Neural crest cell (in vitro differentiated cells): ENCODE results near the gene ZC4H2. TPM values are rescaled to one million over a fixed set of nuclear protein-coding genes. Genes with fewer than 3 reads are reported as not detected.

ENCODE experiments used
- DNase-seq: peaks from one replicate; pipeline ENCODE4 v3.0.0; 2021; ENCODE audit warnings: low read depth, mixed read lengths, low spot score
- H3K27ac Mint-ChIP-seq: one replicate; pipeline ENCODE4 v1.8.0; 2021; ENCODE audit warnings: mild to moderate bottlenecking, mixed read lengths; ENCODE audit not compliant: unreplicated experiment
- H3K27me3 Mint-ChIP-seq: 2 replicates; pipeline ENCODE4 v1.8.0; 2021; ENCODE audit warnings: low read depth, mild to moderate bottlenecking, mixed read lengths
- H3K36me3 Mint-ChIP-seq: 2 replicates; pipeline ENCODE4 v1.8.0; 2021; ENCODE audit warnings: low read depth, mild to moderate bottlenecking, mixed read lengths
- H3K4me1 Mint-ChIP-seq: 2 replicates; pipeline ENCODE4 v1.8.0; 2021; ENCODE audit warnings: mixed read lengths
- H3K4me3 Mint-ChIP-seq: one replicate; pipeline ENCODE4 v1.8.0; 2021; ENCODE audit warnings: mild to moderate bottlenecking, mixed read lengths
- H3K9me3 Mint-ChIP-seq: 2 replicates; pipeline ENCODE4 v1.8.0; 2021; ENCODE audit warnings: mixed read lengths
- CTCF ChIP-seq: fragments of 200-600 bp; sonication (generic); conservative IDR thresholded peaks from 2 replicates; pipeline ENCODE4 v1.5.0; 2021; ENCODE audit warnings: antibody characterized with exemption, mild to moderate bottlenecking
- total RNA-seq: library from RNA; stranded (reverse); gene quantifications from 2 replicates; pipeline ENCODE4 v1.2.1, GENCODE V29; 2021

Gene ZC4H2
- total RNA-seq, 1 donor from 2014 or later: 41.7 TPM

GRCh38 chrX:64994131-64994798 lies 18.0 kb upstream of the ZC4H2 start:
- H3K4me3 Mint-ChIP-seq: no peak overlapping the region
- no peak overlapping the region for H3K27ac Mint-ChIP-seq
- H3K36me3 Mint-ChIP-seq: peaks cover 7% of the 10 kb centered on the region
- peaks cover 2% of the 10 kb centered on the region for H3K9me3 Mint-ChIP-seq
- DNase-seq: no peak
- no peaks in the 10 kb centered on the region for H3K4me1 Mint-ChIP-seq
- no peaks in the 10 kb centered on the region for H3K27me3 Mint-ChIP-seq
- TF ChIP-seq CTCF: no peak

- no peak overlapping the region for H3K4me3 Mint-ChIP-seq
- peaks cover 2% of the 10 kb centered on the region for H3K9me3 Mint-ChIP-seq
- H3K27ac Mint-ChIP-seq: no peak overlapping the region
- peaks cover 14% of the 10 kb centered on the region for H3K36me3 Mint-ChIP-seq
- H3K27me3 Mint-ChIP-seq: no peaks in the 10 kb centered on the region
- TF ChIP-seq CTCF: no peak
- DNase-seq: no peak
- peaks cover 11% of the 10 kb centered on the region for H3K4me1 Mint-ChIP-seq
Observed at GRCh38 chrX:64977830-64978229, 1.6 kb upstream of the ZC4H2 start.

- Mint-ChIP-seq H3K36me3 (peaks cover 21% of the 10 kb centered on the region), H3K4me1 (peaks cover 11% of the 10 kb centered on the region), H3K27ac (no peak overlapping the region), H3K27me3 (no peaks in the 10 kb centered on the region), H3K9me3 (peaks cover 7% of the 10 kb centered on the region), H3K4me3 (peak overlapping the region; percentile 94)
- DNase-seq: no peak
- TF ChIP-seq CTCF: no peak
Observed at GRCh38 chrX:64977051-64977450, 801 bp upstream of the ZC4H2 start.

GRCh38 chrX:64976673-64977040 lies 407 bp upstream of the ZC4H2 start:
- TF ChIP-seq CTCF: no peak
- Mint-ChIP-seq H3K27me3 (no peaks in the 10 kb centered on the region), H3K9me3 (peaks cover 11% of the 10 kb centered on the region), H3K4me1 (peaks cover 11% of the 10 kb centered on the region), H3K4me3 (peak overlapping the region; percentile 94), H3K27ac (no peak overlapping the region), H3K36me3 (peaks cover 25% of the 10 kb centered on the region)
- no peak for DNase-seq

GRCh38 chrX:64975491-64975890 lies 759 bp downstream of the ZC4H2 start:
- H3K27me3 Mint-ChIP-seq: no peaks in the 10 kb centered on the region

More at GRCh38 chrX:64975491-64975890, 759 bp downstream of the ZC4H2 start:
- peaks cover 19% of the 10 kb centered on the region for H3K9me3 Mint-ChIP-seq
- H3K36me3 Mint-ChIP-seq: peaks cover 35% of the 10 kb centered on the region
- H3K27ac Mint-ChIP-seq: peak overlapping the region; percentile 93
- DNase-seq: peak; percentile 29
- no peak for TF ChIP-seq CTCF
- peaks cover 11% of the 10 kb centered on the region for H3K4me1 Mint-ChIP-seq
- H3K4me3 Mint-ChIP-seq: peak overlapping the region; percentile 94
